Thyroid gland (tissue), 4 donors: ENCODE results near the gene ZMIZ1. TPM values are rescaled to one million over a fixed set of nuclear protein-coding genes. Genes with fewer than 3 reads are reported as not detected.

ENCODE experiments used
- DNase-seq, 2 donors: peaks; one replicate each; pipeline ENCODE4 v3.0.0-alpha.2; 2019
- H3K27ac ChIP-seq, 3 donors: fragments of 200-600 bp; sonication (generic); 1 replicate in 2 of 3; 2 replicates in 1 of 3; pipeline ENCODE4 v1.5.1; 2016 to 2019; ENCODE audit warnings: mild to moderate bottlenecking in 1 of 3, moderate library complexity in 1 of 3
- H3K27me3 ChIP-seq: fragments of 200-600 bp; sonication (generic); one replicate; pipeline ENCODE4 v1.5.1; 2019
- H3K36me3 ChIP-seq, 2 donors: fragments of 200-600 bp; sonication (generic); one replicate each; pipeline ENCODE4 v1.5.1; 2016 to 2019
- H3K4me1 ChIP-seq, 2 donors: fragments of 200-600 bp; sonication (generic); one replicate each; pipeline ENCODE4 v1.5.1; 2017 to 2019
- H3K4me3 ChIP-seq, 3 donors: fragments of 200-600 bp; sonication (generic); replicated peaks in 1 of 3; 1 replicate in 2 of 3; 2 replicates in 1 of 3; pipeline ENCODE4 v1.5.1; 2016; ENCODE audit warnings: mild to moderate bottlenecking in 1 of 3
- H3K9me3 ChIP-seq: fragments of 200-600 bp; sonication (generic); one replicate; pipeline ENCODE4 v1.5.1; 2017
- CTCF ChIP-seq, 6 experiments: fragments of 200-600 bp in 3 of 6; fragments of 450-650 bp in 3 of 6; sonication (generic) in 3 of 6; IDR thresholded peaks; one replicate each; pipeline ENCODE4 v1.5.1; 2016 to 2019; ENCODE audit warnings: antibody characterized with exemption in 6 of 6, mild to moderate bottlenecking in 2 of 6, inconsistent platforms in 1 of 6, moderate library complexity in 1 of 6
- POLR2A ChIP-seq, 2 donors: fragments of 450-650 bp; IDR thresholded peaks; one replicate each; pipeline ENCODE4 v1.6.1; 2017; ENCODE audit warnings: antibody characterized with exemption in 2 of 2, mild to moderate bottlenecking in 2 of 2, moderate library complexity in 1 of 2
- WGBS, 2 donors: methylation state at CpG; one replicate each; pipeline ENCODE4 v1.1.5; 2017; 5-methylcytosine and 5-hydroxymethylcytosine counted together
- intact Hi-C: fragments of 100-400 bp; cut with DNase I; formaldehyde crosslinking; loops from one replicate; pipeline ENCODE4 v1.15.1; 2023
- total RNA-seq, 4 donors: library from RNA; depleted of rRNA; stranded (reverse); fragments of >200 nt; gene quantifications; one replicate each; pipeline ENCODE4 v1.2.3, GENCODE V29; 2016

ZMIZ1 gene
- total RNA-seq, 4 donors from 2014 or later = 59.9 to 128 (median 94.4) TPM

DNA sequence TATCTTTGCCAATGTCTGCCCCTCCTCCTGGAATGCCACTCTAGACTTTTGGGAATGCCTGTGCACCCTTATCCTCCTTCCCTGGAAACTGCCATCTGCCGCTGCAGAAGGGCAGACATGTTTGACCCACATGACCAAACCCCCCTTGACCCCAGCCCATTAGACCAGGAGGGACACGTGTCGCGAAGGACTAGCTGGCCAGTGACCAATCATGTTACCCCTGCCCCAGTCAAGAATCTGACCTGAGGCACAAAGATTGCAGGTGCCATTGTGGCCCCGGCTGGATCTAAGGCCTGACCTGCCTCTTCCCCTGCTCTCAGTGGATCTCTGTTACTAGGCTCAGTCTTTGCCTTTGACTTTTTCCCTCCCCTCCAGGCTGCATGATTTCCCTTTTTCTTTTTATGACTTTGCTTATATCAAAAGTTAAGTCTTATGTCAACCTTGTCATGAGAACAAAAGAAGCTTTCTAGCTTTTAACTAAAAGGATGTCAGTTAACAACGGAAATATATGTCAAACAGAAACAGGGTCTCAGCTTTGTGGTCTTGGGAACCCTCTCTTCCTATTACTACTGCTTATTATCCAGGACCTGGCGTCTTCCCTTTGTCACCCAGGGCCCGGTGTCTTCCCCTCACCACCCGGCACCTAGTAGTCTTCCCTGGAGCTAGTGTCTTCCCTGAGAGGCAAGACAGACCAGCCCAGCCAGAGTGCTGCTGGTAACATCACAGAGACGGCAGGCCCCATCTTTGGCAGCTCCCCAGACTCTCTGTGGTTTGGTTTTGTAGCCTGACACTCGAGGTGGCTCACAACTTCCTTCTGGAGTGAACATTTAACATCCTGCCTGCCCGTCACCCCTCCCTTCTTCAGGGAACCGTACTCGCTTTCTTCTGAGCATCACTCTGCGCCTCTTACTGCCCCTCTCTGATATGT is 254.1 kb downstream of the ZMIZ1 start:
- TF ChIP-seq POLR2A (IDR thresholded peaks at IDR 0.05) (no peak), CTCF (IDR thresholded peaks at IDR 0.05) (no peak)
- H3K27ac ChIP-seq = no peak overlapping the region

DNA sequence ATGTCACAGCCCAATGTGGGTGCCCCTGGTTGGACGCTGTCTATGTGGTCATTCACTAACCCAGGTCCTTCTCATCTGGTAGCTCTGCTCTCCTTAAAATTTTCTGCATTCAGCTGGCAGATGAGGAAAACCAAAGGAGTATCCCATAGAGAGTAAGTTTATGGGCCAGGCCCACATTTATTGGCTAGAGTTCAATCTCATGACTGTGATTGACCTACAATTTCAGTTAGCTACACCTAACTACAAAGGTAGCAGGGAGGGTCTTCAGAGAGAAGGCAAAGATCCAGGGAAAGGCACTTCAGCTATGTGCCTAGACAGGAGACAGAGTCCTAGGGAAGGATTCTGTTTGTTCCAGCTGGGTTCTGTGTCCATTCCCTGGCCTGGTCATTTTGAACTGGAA is 254.8 kb downstream of the ZMIZ1 start:
- H3K4me3 ChIP-seq = no peak overlapping the region
- no peaks in the 10 kb centered on the region for H3K9me3 ChIP-seq
- intact Hi-C loops = no loop called here
- H3K36me3 ChIP-seq = no peaks in the 10 kb centered on the region
- no peak overlapping the region for H3K27ac ChIP-seq
- peaks cover 0 to 18% of the 10 kb centered on the region in 2 donors for H3K4me1 ChIP-seq
- no peaks in the 10 kb centered on the region for H3K27me3 ChIP-seq
- no peak for TF ChIP-seq CTCF (IDR thresholded peaks at IDR 0.05)
- TF ChIP-seq POLR2A (IDR thresholded peaks at IDR 0.05) = no peak
- no peak for DNase-seq
- WGBS, 2 donors = 85 to 95% methylated on average over 1 of the region's 1 CpG

More for the DNA sequence above, 254.1 kb downstream of the ZMIZ1 start:
- WGBS, 2 donors = 86 to 90% methylated on average over 15 of the region's 15 CpGs
- peaks cover 0 to 20% of the 10 kb centered on the region in 2 donors for H3K4me1 ChIP-seq
- no peaks in the 10 kb centered on the region for H3K9me3 ChIP-seq
- no peak overlapping the region for H3K4me3 ChIP-seq
- H3K36me3 ChIP-seq = no peaks in the 10 kb centered on the region
- peak; percentile 34 to 45 for DNase-seq
- intact Hi-C loops = no loop called here
- H3K27me3 ChIP-seq = no peaks in the 10 kb centered on the region

DNA sequence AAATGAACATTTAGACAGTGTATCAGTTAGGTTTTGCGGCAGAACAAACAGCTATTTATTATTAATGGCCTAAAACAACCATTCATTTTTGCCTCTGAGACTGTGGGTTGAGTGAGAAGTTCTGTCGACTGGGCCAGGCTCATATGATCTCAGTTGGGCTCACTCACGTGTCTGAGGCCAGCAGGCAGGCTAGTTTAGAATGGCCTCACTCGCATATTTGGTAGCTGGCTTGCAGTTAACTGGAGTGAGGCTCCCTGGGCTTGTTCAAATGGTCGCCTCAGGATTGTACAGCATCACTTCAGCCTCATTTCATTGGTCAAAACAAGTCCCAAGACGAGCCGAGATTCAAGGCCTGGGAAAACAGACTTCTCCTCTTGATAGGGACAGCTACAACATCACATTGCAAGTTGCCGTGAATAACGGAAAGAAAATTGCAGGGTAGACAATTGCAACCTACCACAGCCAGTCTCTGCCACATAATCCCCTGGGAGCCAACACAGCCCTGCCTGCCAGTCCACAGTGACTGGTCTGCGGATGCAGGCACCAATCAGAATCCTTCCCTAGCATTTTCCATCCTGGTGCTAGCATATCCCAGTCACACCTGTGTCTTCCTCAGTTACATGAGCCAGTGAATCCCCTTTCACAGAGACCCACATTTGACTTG is 255.4 kb downstream of the ZMIZ1 start:
- DNase-seq = no peak
- WGBS, 2 donors = 87 to 92% methylated on average over 10 of the region's 10 CpGs
- intact Hi-C loops = no loop called here
- TF ChIP-seq CTCF (IDR thresholded peaks at IDR 0.05) (no peak), POLR2A (IDR thresholded peaks at IDR 0.05) (no peak)
- H3K36me3 ChIP-seq = no peaks in the 10 kb centered on the region
- H3K27ac ChIP-seq = no peak overlapping the region
- H3K4me1 ChIP-seq = peaks cover 0 to 18% of the 10 kb centered on the region in 2 donors
- no peak overlapping the region for H3K4me3 ChIP-seq
- H3K9me3 ChIP-seq = no peaks in the 10 kb centered on the region
- H3K27me3 ChIP-seq = no peaks in the 10 kb centered on the region

DNA sequence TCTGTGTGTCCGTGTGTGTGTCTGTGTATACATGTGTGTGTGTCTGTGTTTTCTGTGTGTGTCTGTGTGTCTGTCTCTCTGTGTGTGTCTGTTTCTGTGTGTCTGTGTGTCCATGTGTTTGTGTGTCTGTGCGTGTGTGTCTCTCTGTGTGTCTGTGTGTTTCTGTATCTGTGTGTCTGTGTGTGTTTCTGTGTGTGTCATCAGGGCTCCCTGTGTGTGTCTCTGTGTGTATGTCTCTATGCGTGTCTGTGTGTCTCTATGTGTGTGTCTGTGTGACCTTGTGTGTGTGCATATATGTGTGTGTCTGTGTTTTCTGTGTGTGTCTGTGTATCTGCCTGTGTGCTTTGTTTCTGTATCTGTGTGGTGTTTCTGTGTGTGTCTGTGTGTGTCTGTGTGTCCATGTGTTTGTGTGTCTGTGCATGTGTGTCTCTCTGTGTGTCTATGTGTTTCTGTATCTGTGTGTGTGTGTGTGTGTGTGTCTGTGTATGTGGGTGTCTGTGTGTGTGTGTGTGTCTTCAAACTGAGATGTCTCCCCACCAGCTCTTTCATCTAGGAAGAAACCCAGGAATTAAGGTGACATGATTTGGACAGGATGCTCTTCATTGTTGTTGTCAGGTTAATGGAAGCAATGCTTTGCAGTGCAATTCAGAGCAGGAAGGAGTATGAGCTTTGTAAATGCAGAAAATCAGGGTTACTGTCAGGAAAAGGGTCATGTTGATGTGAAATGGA is 257.8 kb downstream of the ZMIZ1 start:
- no peaks in the 10 kb centered on the region for H3K27me3 ChIP-seq
- intact Hi-C loops = no loop called here
- H3K36me3 ChIP-seq = no peaks in the 10 kb centered on the region
- 87 to 95% methylated on average over 3 of the region's 3 CpGs for WGBS, 2 donors
- DNase-seq = no peak
- peaks cover 0 to 11% of the 10 kb centered on the region in 2 donors for H3K4me1 ChIP-seq
- H3K9me3 ChIP-seq = no peaks in the 10 kb centered on the region
- H3K27ac ChIP-seq = no peak overlapping the region
- TF ChIP-seq CTCF (IDR thresholded peaks at IDR 0.05) (no peak), POLR2A (IDR thresholded peaks at IDR 0.05) (no peak)
- H3K4me3 ChIP-seq = no peak overlapping the region
